GM12874 (cell line): Measurements from ENCODE around the gene FKBP8.

Source experiments
- CTCF ChIP-seq: IDR thresholded peaks from 2 replicates; pipeline ENCODE4 v1.5.1; 2011; ENCODE audit warnings: low read depth, mild to moderate bottlenecking, control low read depth, low read length, moderate library complexity; ENCODE audit not compliant: insufficient read depth

The FKBP8 gene

GRCh38 chr19:18587962-18588610 lies 44.7 kb upstream of the FKBP8 start:
- no peak for TF ChIP-seq CTCF

- TF ChIP-seq CTCF: no peak
Observed at GRCh38 chr19:18587561-18587960, 44.2 kb upstream of the FKBP8 start.

GRCh38 chr19:18586306-18586705 lies 42.9 kb upstream of the FKBP8 start:
- TF ChIP-seq CTCF: peak; percentile 14; the same call in 1 of the 2 replicates

GRCh38 chr19:18580311-18580710 lies 36.9 kb upstream of the FKBP8 start:
- TF ChIP-seq CTCF: no peak

- no peak for TF ChIP-seq CTCF
Observed at GRCh38 chr19:18577365-18577914, 34.1 kb upstream of the FKBP8 start.

GRCh38 chr19:18576383-18576782 lies 33.0 kb upstream of the FKBP8 start:
- no peak for TF ChIP-seq CTCF

- no peak for TF ChIP-seq CTCF
Observed at GRCh38 chr19:18574691-18575291, 31.4 kb upstream of the FKBP8 start.
